GM20000 (cell line): ENCODE results near the gene WASHC2C.
"Not testable (repeated sequence)": the region's sequence is repeated elsewhere in the genome, so short reads cannot be mapped to it uniquely, and the experiment has no call there.

ENCODE experiments used
- DNase-seq: peaks from one replicate; pipeline ENCODE4 v3.0.0; 2012; ENCODE audit warnings: low spot score
- TF ChIP-seq, protein P1 (sequence below): IDR thresholded peaks from 2 replicates; pipeline ENCODE4 v1.5.1; 2012; ENCODE audit warnings: mild to moderate bottlenecking, control low read depth; ENCODE audit errors: extremely low read depth, missing control alignments

The WASHC2C gene

DNA sequence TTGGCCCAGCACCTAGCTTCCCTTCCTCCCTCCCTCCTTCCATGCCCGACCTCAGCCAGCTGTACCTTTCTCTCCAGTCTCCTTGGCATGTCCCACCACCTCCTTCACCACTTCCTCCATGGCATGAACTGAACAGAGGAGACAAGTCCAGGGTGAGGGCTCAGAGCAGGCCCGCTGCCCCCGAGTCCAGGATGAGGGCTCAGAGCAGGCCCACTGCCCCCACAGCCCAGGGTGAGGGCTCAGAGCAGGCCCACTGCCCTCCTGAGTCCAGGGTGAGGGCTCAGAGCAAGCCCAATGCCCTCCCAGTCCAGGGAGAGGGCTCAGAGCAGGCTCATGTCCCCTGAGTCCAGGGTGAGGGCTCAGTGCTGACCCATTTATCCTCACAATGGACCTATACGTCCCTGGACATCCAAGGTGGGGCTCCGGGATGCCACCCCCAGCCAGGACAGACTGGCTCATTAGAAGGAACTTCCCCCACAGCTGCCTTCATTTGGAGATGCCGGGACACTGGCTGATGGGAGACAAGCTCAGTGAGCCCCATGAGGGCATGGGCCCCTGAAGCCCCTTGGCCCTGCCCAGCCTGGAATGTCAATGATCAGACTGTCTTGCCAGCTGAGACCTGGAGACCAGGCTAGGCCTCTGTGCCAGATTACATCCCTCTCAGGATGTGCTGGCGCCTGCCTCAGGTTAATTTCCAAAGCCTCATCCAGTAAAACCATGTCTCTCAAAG is 90.2 kb downstream of the WASHC2C start:
- no peak for DNase-seq
- TF ChIP-seq, protein P1, sequence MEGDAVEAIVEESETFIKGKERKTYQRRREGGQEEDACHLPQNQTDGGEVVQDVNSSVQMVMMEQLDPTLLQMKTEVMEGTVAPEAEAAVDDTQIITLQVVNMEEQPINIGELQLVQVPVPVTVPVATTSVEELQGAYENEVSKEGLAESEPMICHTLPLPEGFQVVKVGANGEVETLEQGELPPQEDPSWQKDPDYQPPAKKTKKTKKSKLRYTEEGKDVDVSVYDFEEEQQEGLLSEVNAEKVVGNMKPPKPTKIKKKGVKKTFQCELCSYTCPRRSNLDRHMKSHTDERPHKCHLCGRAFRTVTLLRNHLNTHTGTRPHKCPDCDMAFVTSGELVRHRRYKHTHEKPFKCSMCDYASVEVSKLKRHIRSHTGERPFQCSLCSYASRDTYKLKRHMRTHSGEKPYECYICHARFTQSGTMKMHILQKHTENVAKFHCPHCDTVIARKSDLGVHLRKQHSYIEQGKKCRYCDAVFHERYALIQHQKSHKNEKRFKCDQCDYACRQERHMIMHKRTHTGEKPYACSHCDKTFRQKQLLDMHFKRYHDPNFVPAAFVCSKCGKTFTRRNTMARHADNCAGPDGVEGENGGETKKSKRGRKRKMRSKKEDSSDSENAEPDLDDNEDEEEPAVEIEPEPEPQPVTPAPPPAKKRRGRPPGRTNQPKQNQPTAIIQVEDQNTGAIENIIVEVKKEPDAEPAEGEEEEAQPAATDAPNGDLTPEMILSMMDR = no peak

GRCh38 chr10:45817912-45818311 is 90.8 kb downstream of the WASHC2C start:
- DNase-seq = no peak
- TF ChIP-seq, protein P1 = no peak

- no peak for DNase-seq
- TF ChIP-seq, protein P1 = no peak
Measured at GRCh38 chr10:45819552-45819951, 92.5 kb downstream of the WASHC2C start.

DNA sequence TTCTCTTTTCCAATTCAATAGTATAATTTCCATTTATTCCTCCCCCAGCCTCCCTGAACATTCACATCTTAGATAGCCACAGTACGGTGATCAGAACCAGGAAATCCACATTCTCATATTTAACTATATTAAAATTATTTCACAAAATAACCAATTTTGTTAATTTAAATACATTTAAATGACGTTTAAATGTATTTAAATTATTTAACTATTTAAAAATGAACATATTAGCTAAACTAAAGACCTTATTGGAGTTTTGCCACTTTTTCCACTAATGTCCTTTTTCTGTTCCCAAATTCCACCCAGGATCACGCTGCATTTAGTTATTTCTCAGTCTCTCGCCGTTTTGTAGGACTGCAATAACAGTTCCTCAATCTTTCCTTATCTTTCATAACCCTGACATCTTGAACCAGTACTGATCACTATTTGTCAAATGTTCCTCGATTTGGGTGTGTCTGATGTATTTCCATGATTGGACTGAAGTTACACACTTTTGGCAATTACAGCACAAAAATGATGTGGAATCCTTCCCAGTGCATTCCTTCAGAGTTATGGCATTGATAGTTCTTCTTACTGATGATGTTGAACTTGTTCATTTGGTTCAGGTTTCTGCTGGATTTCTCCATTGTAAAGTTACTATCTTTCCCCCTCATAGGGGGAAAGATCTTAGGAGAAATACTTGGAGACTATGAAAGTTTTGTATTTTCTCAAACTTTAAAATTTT is 93.2 kb downstream of the WASHC2C start:
- not testable (repeated sequence) for DNase-seq

DNA sequence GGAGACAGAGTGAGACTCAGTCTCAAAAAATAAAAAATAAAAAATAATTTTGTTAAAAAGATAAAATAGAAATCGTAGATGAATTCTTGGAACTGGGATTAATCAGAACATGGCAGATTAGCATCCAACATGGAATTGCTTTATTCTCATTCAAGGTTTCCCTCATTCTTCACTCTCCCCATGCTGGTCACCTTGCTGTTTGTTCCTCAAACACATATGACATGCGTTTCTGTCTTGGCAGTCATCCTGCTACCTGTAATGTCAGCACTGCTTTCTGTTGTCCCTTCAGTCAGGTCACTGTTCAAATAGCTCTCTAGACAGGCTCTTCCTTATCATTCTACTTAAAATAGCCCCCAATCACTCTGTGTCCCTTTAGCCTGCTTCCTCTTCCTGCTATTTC is 95.9 kb downstream of the WASHC2C start:
- not testable (repeated sequence) for DNase-seq
